HPDE6-E6E7 (cell line): ENCODE results near the gene QRICH2.
"Not testable (repeated sequence)": the region's sequence is repeated elsewhere in the genome, so short reads cannot be mapped to it uniquely, and the experiment has no call there.

ENCODE experiments used
- DNase-seq: peaks from one replicate; pipeline ENCODE4 v3.0.0; 2011; ENCODE audit warnings: missing footprints; ENCODE audit errors: extremely low spot score

The QRICH2 gene

GRCh38 chr17:76248013-76248782, 59.9 kb downstream of the QRICH2 start:
- no peak for DNase-seq

- DNase-seq = no peak
Observed at GRCh38 chr17:76247304-76247703, 60.8 kb downstream of the QRICH2 start.

- no peak for DNase-seq
Observed at GRCh38 chr17:76246080-76247066, 61.7 kb downstream of the QRICH2 start.

GRCh38 chr17:76244721-76245120, 63.4 kb downstream of the QRICH2 start:
- not testable (repeated sequence) for DNase-seq

- no peak for DNase-seq
Observed at GRCh38 chr17:76243826-76244679, 64.0 kb downstream of the QRICH2 start.

GRCh38 chr17:76241691-76242255, 66.3 kb downstream of the QRICH2 start:
- DNase-seq = no peak

GRCh38 chr17:76241204-76241538, 66.9 kb downstream of the QRICH2 start:
- no peak for DNase-seq

- no peak for DNase-seq
Observed at GRCh38 chr17:76240461-76241203, 67.4 kb downstream of the QRICH2 start, which contains the start of gene RNF157. RNF157 (minus strand) TSS chr17:76240493; CDS start chr17:76240240, 253 bp downstream.

- DNase-seq = no peak
Observed at GRCh38 chr17:76239538-76240274, 68.4 kb downstream of the QRICH2 start.

GRCh38 chr17:76238847-76239537, 69.1 kb downstream of the QRICH2 start:
- no peak for DNase-seq

- DNase-seq = no peak
Observed at GRCh38 chr17:76237859-76238313, 70.2 kb downstream of the QRICH2 start.

- DNase-seq = no peak
Observed at GRCh38 chr17:76236603-76237002, 71.5 kb downstream of the QRICH2 start.

GRCh38 chr17:76235883-76236282, 72.2 kb downstream of the QRICH2 start:
- DNase-seq = no peak

GRCh38 chr17:76234354-76234679, 73.8 kb downstream of the QRICH2 start:
- no peak for DNase-seq

- DNase-seq = no peak
Observed at GRCh38 chr17:76233588-76234353, 74.3 kb downstream of the QRICH2 start.

GRCh38 chr17:76232342-76232741, 75.7 kb downstream of the QRICH2 start:
- DNase-seq = no peak

- DNase-seq = not testable (repeated sequence)
Observed at GRCh38 chr17:76226749-76227148, 81.3 kb downstream of the QRICH2 start.

- DNase-seq = not testable (repeated sequence)
Observed at GRCh38 chr17:76225373-76226086, 82.5 kb downstream of the QRICH2 start.
